ENCODE measurements around the gene TTPAL.

The TTPAL gene

DNA sequence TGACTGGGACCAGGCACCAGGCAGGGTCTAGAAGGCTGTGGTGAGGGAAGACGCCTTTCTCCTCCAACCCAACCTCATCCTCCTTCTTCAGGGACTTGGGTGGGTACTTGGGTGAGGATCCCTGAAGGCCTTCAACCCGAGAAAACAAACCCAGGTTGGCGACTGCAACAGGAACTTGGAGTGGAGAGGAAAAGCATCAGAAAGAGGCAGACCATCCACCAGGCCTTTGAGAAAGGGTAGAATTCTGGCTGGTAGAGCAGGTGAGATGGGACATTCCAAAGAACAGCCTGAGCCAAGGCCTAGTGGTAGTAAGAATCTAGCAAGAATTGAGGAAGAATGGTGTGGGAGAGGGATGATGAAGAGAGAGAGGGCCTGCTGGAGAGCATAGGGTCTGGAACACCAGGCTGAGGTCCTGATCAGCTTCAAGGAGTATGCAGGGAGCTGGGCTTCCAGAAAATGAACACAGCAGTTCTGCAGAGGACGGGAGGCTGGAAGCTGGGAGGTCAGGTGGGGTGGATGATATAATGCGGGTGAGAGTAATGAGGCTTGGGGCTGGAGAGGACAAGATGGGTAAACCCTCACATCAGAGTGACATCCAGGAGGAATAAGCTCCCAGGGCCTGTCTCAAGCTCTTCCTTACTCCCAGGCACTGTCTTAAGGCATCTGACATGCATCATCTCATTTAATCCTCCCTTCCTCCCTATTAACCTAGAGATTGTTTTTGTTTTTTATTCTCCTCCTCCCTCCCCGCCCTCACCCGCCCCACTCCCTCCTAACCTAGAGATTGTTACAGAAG is 45.2 kb upstream of the TTPAL start:
- H3K36me3 ChIP-seq (ENCODE audit: control insufficient read depth in 2 of 2, insufficient read depth in 1 of 2, low read length in 2 of 2), result no peaks in the 10 kb centered on the region
- no peaks in the 10 kb centered on the region for H3K4me1 ChIP-seq (ENCODE audit: control insufficient read depth, insufficient read depth, low read length)
- no peak overlapping the region for H3K4me3 ChIP-seq (ENCODE audit: low read depth, low read length)
- POLR2A ChIA-PET, result interaction anchor here (0.8 kb wide), 1 partner anchor 21 kb away, joined by 5 read pairs; no protein-coding TSS in a partner anchor
- CTCF ChIA-PET, result interaction anchor here (1.3 kb wide), 1 partner anchor 180 kb away, joined by 3 read pairs; no protein-coding TSS in a partner anchor
- no peaks in the 10 kb centered on the region for H3K9me3 ChIP-seq (ENCODE audit: control insufficient read depth, insufficient read depth, low read depth, low read length)
- no peak overlapping the region for H3K27ac ChIP-seq (ENCODE audit: extremely low read depth, low read depth, low read length)
- no peak for TF ChIP-seq ZNF426 (tag by site-specific recombination; IDR thresholded peaks at IDR 0.05)
- TF ChIP-seq ZNF664 (tag by site-specific recombination; IDR thresholded peaks at IDR 0.05), result peak; percentile 52; the same call in 1 of the 2 replicates

- H3K27ac ChIP-seq (ENCODE audit: extremely low read depth, low read depth, low read length), result no peak overlapping the region
- ChIA-PET CTCF (interaction anchor here (0.6 to 1.3 kb wide), 2 partner anchors 179 to 253 kb away, joined by 3 to 4 read pairs; no protein-coding TSS in a partner anchor), POLR2A (interaction anchor here (0.8 kb wide), 1 partner anchor 21 kb away, joined by 5 read pairs; no protein-coding TSS in a partner anchor)
- no peaks in the 10 kb centered on the region for H3K9me3 ChIP-seq (ENCODE audit: control insufficient read depth, insufficient read depth, low read depth, low read length)
- TF ChIP-seq RBAK (tag by site-specific recombination; IDR thresholded peaks at IDR 0.05) (no peak), ZNF157 (tag by site-specific recombination; IDR thresholded peaks at IDR 0.05) (no peak), ZNF280D (tag by site-specific recombination; IDR thresholded peaks at IDR 0.05) (no peak), ZNF768 (tag by site-specific recombination; IDR thresholded peaks at IDR 0.05) (no peak), ZNF596 (tag by site-specific recombination; IDR thresholded peaks at IDR 0.05) (no peak)
- no peaks in the 10 kb centered on the region for H3K4me1 ChIP-seq (ENCODE audit: control insufficient read depth, insufficient read depth, low read length)
- H3K4me3 ChIP-seq (ENCODE audit: low read depth, low read length), result no peak overlapping the region
- H3K36me3 ChIP-seq (ENCODE audit: control insufficient read depth in 2 of 2, insufficient read depth in 1 of 2, low read length in 2 of 2), result no peaks in the 10 kb centered on the region
Measured at GRCh38 chr20:44431118-44431501, 44.6 kb upstream of the TTPAL start.

- Histone ChIP-seq H3K4me3 (ENCODE audit: low read depth, low read length) (no peak overlapping the region), H3K4me1 (ENCODE audit: control insufficient read depth, insufficient read depth, low read length) (no peaks in the 10 kb centered on the region), H3K9me3 (ENCODE audit: control insufficient read depth, insufficient read depth, low read depth, low read length) (no peaks in the 10 kb centered on the region), H3K36me3 (ENCODE audit: control insufficient read depth in 2 of 2, insufficient read depth in 1 of 2, low read length in 2 of 2) (no peaks in the 10 kb centered on the region), H3K27ac (ENCODE audit: extremely low read depth, low read depth, low read length) (no peak overlapping the region)
- TF ChIP-seq SETDB1 (IDR thresholded peaks at IDR 0.05; ENCODE audit: insufficient read length, low read length) (no peak), ZNF274 (IDR thresholded peaks at IDR 0.05; ENCODE audit: low read length) (no peak), ZNF274 (tag by site-specific recombination; IDR thresholded peaks at IDR 0.05; ENCODE audit: borderline replicate concordance) (no peak), ZBTB7A (tag by site-specific recombination; IDR thresholded peaks at IDR 0.05; ENCODE audit: low read depth) (no peak), CTCF (tag by site-specific recombination; IDR thresholded peaks at IDR 0.05) (no peak), ZNF561 (tag by site-specific recombination; IDR thresholded peaks at IDR 0.05; ENCODE audit: borderline replicate concordance) (no peak), ZNF362 (tag by site-specific recombination; IDR thresholded peaks at IDR 0.05) (no peak)
- TF ChIP-seq, protein P1, sequence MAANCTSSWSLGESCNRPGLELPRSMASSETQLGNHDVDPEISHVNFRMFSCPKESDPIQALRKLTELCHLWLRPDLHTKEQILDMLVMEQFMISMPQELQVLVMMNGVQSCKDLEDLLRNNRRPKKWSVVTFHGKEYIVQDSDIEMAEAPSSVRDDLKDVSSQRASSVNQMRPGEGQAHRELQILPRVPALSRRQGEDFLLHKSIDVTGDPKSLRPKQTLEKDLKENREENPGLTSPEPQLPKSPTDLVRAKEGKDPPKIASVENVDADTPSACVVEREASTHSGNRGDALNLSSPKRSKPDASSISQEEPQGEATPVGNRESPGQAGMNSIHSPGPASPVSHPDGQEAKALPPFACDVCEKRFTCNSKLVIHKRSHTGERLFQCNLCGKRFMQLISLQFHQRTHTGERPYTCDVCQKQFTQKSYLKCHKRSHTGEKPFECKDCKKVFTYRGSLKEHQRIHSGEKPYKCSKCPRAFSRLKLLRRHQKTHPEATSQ (tag by site-specific recombination; IDR thresholded peaks at IDR 0.05), result no peak
- POLR2A ChIA-PET, result interaction anchor here (0.8 kb wide), 1 partner anchor 20 kb away, joined by 5 read pairs; no protein-coding TSS in a partner anchor
- CTCF ChIA-PET, result interaction anchor here (0.6 to 0.7 kb wide), 2 partner anchors 195 to 252 kb away, joined by 3 to 4 read pairs; no protein-coding TSS in a partner anchor
Measured at GRCh38 chr20:44431502-44432234, 44.0 kb upstream of the TTPAL start.
